ENCODE data around the gene INO80D.

The INO80D gene

GRCh38 chr2:205970348-205970747 is 115.6 kb downstream of the INO80D start:
- TF ChIP-seq CTCF (IDR thresholded peaks at IDR 0.05; ENCODE audit: extremely low read depth, missing control alignments): peak; percentile 7
- no peak for DNase-seq (ENCODE audit: low spot score)

GRCh38 chr2:205969584-205969983 is 116.4 kb downstream of the INO80D start:
- no peak for TF ChIP-seq CTCF (IDR thresholded peaks at IDR 0.05; ENCODE audit: extremely low read depth, missing control alignments)
- DNase-seq (ENCODE audit: low spot score): no peak

- DNase-seq (ENCODE audit: low spot score): no peak
- no peak for TF ChIP-seq CTCF (IDR thresholded peaks at IDR 0.05; ENCODE audit: extremely low read depth, missing control alignments)
Measured at GRCh38 chr2:205967391-205968075, 118.4 kb downstream of the INO80D start.

- no peak for DNase-seq (ENCODE audit: low spot score)
- TF ChIP-seq CTCF (IDR thresholded peaks at IDR 0.05; ENCODE audit: extremely low read depth, missing control alignments): no peak
Measured at GRCh38 chr2:205965707-205966106, 120.3 kb downstream of the INO80D start.

- DNase-seq (ENCODE audit: low spot score): no peak
- TF ChIP-seq CTCF (IDR thresholded peaks at IDR 0.05; ENCODE audit: extremely low read depth, missing control alignments): no peak
Measured at GRCh38 chr2:205964111-205964761, 121.7 kb downstream of the INO80D start.

GRCh38 chr2:205959521-205959920 is 126.5 kb downstream of the INO80D start:
- no peak for DNase-seq (ENCODE audit: low spot score)

More at GRCh38 chr2:205959521-205959920, 126.5 kb downstream of the INO80D start:
- no peak for TF ChIP-seq CTCF (IDR thresholded peaks at IDR 0.05; ENCODE audit: extremely low read depth, missing control alignments)

Measured in GM20000 (cell line).